ENCODE data around the gene TP53I11.

DNA sequence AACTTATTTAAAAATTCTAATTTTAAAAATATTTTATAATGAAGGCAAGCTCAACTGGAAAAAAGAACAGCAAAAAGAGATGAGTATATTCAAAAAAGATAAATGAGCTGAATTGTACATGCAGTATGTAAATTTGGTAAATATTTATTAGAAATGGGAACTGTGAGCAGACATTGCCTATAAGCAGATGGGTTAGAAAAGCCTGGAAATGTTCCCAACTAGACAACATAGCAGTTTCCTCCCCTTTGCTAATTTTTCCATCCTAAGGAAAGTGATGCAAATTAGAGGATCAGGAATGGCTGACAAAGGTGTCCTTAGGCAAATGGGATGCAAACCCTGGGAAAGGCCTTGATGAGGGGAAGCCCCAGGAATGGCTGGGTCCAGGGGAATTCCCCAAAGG is 37.2 kb downstream of the TP53I11 start:
- TF ChIP-seq POLR2A (IDR thresholded peaks at IDR 0.05) (no peak), POLR2AphosphoS5 (IDR thresholded peaks at IDR 0.05) (no peak)
- TF ChIP-seq, protein P1, sequence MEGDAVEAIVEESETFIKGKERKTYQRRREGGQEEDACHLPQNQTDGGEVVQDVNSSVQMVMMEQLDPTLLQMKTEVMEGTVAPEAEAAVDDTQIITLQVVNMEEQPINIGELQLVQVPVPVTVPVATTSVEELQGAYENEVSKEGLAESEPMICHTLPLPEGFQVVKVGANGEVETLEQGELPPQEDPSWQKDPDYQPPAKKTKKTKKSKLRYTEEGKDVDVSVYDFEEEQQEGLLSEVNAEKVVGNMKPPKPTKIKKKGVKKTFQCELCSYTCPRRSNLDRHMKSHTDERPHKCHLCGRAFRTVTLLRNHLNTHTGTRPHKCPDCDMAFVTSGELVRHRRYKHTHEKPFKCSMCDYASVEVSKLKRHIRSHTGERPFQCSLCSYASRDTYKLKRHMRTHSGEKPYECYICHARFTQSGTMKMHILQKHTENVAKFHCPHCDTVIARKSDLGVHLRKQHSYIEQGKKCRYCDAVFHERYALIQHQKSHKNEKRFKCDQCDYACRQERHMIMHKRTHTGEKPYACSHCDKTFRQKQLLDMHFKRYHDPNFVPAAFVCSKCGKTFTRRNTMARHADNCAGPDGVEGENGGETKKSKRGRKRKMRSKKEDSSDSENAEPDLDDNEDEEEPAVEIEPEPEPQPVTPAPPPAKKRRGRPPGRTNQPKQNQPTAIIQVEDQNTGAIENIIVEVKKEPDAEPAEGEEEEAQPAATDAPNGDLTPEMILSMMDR (IDR thresholded peaks at IDR 0.05 in 8 of 11, conservative IDR thresholded peaks at IDR 0.05 in 3 of 11): no peak

Measured in spleen (tissue), 7 donors.